Smooth muscle cell (in vitro differentiated cells): ENCODE results near the gene PRND. TPM values are rescaled to one million over a fixed set of nuclear protein-coding genes. Genes with fewer than 3 reads are reported as not detected.

Experiments used
- DNase-seq: peaks from one replicate; lab custom pipeline; 2025; ENCODE audit not compliant: unreplicated experiment; lab: John Stamatoyannopoulos, UW
- H2AFZ ChIP-seq: fragments of 200-600 bp; sonication (generic); 2 replicates; pipeline ENCODE4 v1.6.0; 2016; ENCODE audit warnings: antibody characterized with exemption, low read depth, mild to moderate bottlenecking
- H3F3A ChIP-seq: fragments of 200-600 bp; sonication (generic); 2 replicates; pipeline ENCODE4 v1.6.0; 2017; ENCODE audit warnings: antibody characterized with exemption, low read depth
- H3K27ac ChIP-seq: fragments of 200-600 bp; sonication (generic); 2 replicates; pipeline ENCODE4 v1.5.1; 2016; ENCODE audit warnings: low read depth, mild to moderate bottlenecking
- H3K27me3 ChIP-seq: fragments of 200-600 bp; sonication (generic); 2 replicates; pipeline ENCODE4 v1.6.1; 2016; ENCODE audit warnings: low read depth, mild to moderate bottlenecking
- H3K36me3 ChIP-seq: fragments of 200-600 bp; sonication (generic); 2 replicates; pipeline ENCODE4 v1.5.1; 2016; ENCODE audit warnings: low read depth
- H3K4me1 ChIP-seq: fragments of 200-600 bp; sonication (generic); 2 replicates; pipeline ENCODE4 v1.5.1; 2016; ENCODE audit warnings: low read depth
- H3K4me2 ChIP-seq: fragments of 200-600 bp; sonication (generic); 2 replicates; pipeline ENCODE4 v1.6.0; 2016; ENCODE audit warnings: mild to moderate bottlenecking
- H3K4me3 ChIP-seq: fragments of 200-600 bp; sonication (generic); 2 replicates; pipeline ENCODE4 v1.5.1; 2016; ENCODE audit warnings: mild to moderate bottlenecking
- H3K79me2 ChIP-seq: fragments of 200-600 bp; sonication (generic); 2 replicates; pipeline ENCODE4 v1.6.0; 2016; ENCODE audit warnings: low read depth, mild to moderate bottlenecking
- H3K9ac ChIP-seq: fragments of 200-600 bp; sonication (generic); 2 replicates; pipeline ENCODE4 v1.6.0; 2016; ENCODE audit warnings: low read depth
- H3K9me3 ChIP-seq: fragments of 200-600 bp; sonication (generic); replicated peaks from 2 replicates; pipeline ENCODE4 v1.5.1; 2016; ENCODE audit warnings: low read depth
- H4K20me1 ChIP-seq: fragments of 200-600 bp; sonication (generic); 2 replicates; pipeline ENCODE4 v1.6.0; 2016; ENCODE audit warnings: low read depth
- WGBS: methylation state at CpG from one replicate; pipeline ENCODE4 v1.1.7; 2016; ENCODE audit warnings: low lambda C conversion rate; 5-methylcytosine and 5-hydroxymethylcytosine counted together
- polyA plus RNA-seq: library from polyadenylated mRNA; unstranded; fragments of >200 nt; fragmentation: Nextera tagmentation; extraction: Ambion mirVana; gene quantifications from 2 replicates; pipeline ENCODE4 v1.2.1, GENCODE V29; 2016
- total RNA-seq: library from RNA; depleted of rRNA; stranded (reverse); fragments of >200 nt; gene quantifications from 2 replicates; pipeline ENCODE4 v1.2.3, GENCODE V29; 2014
- TF ChIP-seq, protein P1 (sequence below): fragments of 200-600 bp; sonication (generic); IDR thresholded peaks from 2 replicates; pipeline ENCODE4 v1.5.1; 2017; ENCODE audit warnings: borderline replicate concordance, mild to moderate bottlenecking, antibody characterized with exemption; ENCODE audit not compliant: insufficient read depth, poor library complexity, severe bottlenecking

Gene PRND
- total and polyA plus RNA-seq, 2 experiments from 2014 or later: not detected

DNA sequence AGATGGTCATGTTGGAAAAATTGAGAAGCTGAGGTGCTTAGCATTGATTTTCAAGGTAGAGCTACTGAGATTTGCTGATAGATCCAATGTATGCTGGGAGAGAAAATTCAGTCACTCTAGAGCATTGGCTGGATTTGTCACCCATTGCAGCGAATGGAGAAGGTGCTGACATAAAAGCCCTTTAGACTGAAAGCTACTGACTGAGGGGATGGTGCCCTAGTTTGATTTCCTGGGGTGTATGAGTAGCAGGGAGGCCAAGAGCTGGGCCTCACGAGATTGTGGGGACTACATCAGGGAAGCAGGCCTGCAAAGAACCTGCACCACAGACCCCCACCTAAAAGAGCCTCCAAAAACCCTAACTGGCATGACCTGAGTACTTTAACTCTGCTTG, 23.9 kb upstream of the PRND start:
- Histone ChIP-seq H3K4me1 (no peaks in the 10 kb centered on the region), H4K20me1 (peaks cover 72% of the 10 kb centered on the region), H3K27ac (no peak overlapping the region), H3K9ac (no peak overlapping the region), H3K27me3 (no peaks in the 10 kb centered on the region), H3K9me3 (no peaks in the 10 kb centered on the region), H3F3A (no peaks in the 10 kb centered on the region), H3K79me2 (peaks cover 52% of the 10 kb centered on the region), H3K36me3 (no peaks in the 10 kb centered on the region), H3K4me3 (no peak overlapping the region), H2AFZ (no peak overlapping the region), H3K4me2 (no peak overlapping the region)
- TF ChIP-seq, protein P1, sequence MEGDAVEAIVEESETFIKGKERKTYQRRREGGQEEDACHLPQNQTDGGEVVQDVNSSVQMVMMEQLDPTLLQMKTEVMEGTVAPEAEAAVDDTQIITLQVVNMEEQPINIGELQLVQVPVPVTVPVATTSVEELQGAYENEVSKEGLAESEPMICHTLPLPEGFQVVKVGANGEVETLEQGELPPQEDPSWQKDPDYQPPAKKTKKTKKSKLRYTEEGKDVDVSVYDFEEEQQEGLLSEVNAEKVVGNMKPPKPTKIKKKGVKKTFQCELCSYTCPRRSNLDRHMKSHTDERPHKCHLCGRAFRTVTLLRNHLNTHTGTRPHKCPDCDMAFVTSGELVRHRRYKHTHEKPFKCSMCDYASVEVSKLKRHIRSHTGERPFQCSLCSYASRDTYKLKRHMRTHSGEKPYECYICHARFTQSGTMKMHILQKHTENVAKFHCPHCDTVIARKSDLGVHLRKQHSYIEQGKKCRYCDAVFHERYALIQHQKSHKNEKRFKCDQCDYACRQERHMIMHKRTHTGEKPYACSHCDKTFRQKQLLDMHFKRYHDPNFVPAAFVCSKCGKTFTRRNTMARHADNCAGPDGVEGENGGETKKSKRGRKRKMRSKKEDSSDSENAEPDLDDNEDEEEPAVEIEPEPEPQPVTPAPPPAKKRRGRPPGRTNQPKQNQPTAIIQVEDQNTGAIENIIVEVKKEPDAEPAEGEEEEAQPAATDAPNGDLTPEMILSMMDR: no peak
- 93% methylated on average over 2 of the region's 2 CpGs for WGBS
- no peak for DNase-seq

- H3K36me3 ChIP-seq: no peaks in the 10 kb centered on the region
- no peak overlapping the region for H3K27ac ChIP-seq
- peaks cover 2% of the 10 kb centered on the region for H3K27me3 ChIP-seq
- H3K4me3 ChIP-seq: no peak overlapping the region
- no peak overlapping the region for H3K4me2 ChIP-seq
- no peak overlapping the region for H2AFZ ChIP-seq
- WGBS: 100% methylated on average over 8 of the region's 9 CpGs
- no peaks in the 10 kb centered on the region for H3K9me3 ChIP-seq
- DNase-seq: no peak
- H3K9ac ChIP-seq: no peak overlapping the region
- peaks cover 6% of the 10 kb centered on the region for H3K4me1 ChIP-seq
- H3F3A ChIP-seq: no peaks in the 10 kb centered on the region
- TF ChIP-seq, protein P1: no peak
- peaks cover 59% of the 10 kb centered on the region for H4K20me1 ChIP-seq
- peaks cover 38% of the 10 kb centered on the region for H3K79me2 ChIP-seq
Observed at GRCh38 chr20:4699216-4699615, 22.5 kb upstream of the PRND start.

DNA sequence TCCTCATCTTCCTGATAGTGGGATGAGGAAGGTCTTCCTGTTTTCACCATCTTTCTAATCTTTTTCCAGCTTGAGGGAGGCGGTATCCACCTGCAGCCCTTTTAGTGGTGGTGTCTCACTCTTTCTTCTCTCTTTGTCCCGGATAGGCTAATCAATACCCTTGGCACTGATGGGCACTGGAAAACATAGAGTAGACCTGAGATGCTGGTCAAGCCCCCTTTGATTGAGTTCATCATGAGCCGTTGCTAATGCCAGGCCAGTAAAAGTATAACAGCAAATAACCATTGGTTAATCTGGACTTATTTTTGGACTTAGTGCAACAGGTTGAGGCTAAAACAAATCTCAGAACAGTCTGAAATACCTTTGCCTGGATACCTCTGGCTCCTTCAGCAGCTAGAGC, 21.8 kb upstream of the PRND start:
- DNase-seq: no peak
- H3K9ac ChIP-seq: no peak overlapping the region
- H3K4me2 ChIP-seq: no peak overlapping the region
- no peaks in the 10 kb centered on the region for H3K9me3 ChIP-seq
- no peak overlapping the region for H3K27ac ChIP-seq
- H4K20me1 ChIP-seq: peaks cover 52% of the 10 kb centered on the region
- no peak overlapping the region for H3K4me3 ChIP-seq
- no peak overlapping the region for H2AFZ ChIP-seq
- H3K27me3 ChIP-seq: peaks cover 6% of the 10 kb centered on the region
- H3K4me1 ChIP-seq: peaks cover 6% of the 10 kb centered on the region
- peaks cover 31% of the 10 kb centered on the region for H3K79me2 ChIP-seq
- no peaks in the 10 kb centered on the region for H3K36me3 ChIP-seq
- H3F3A ChIP-seq: no peaks in the 10 kb centered on the region
- 99% methylated on average over 3 of the region's 3 CpGs for WGBS
- TF ChIP-seq, protein P1: no peak

GRCh38 chr20:4702562-4703280, 19.0 kb upstream of the PRND start:
- Histone ChIP-seq H2AFZ (no peak overlapping the region), H4K20me1 (peaks cover 25% of the 10 kb centered on the region), H3K27ac (no peak overlapping the region), H3K9me3 (no peaks in the 10 kb centered on the region), H3K4me1 (peaks cover 6% of the 10 kb centered on the region), H3K36me3 (no peaks in the 10 kb centered on the region), H3K79me2 (peaks cover 3% of the 10 kb centered on the region), H3K4me3 (no peak overlapping the region), H3K27me3 (peaks cover 6% of the 10 kb centered on the region), H3K9ac (no peak overlapping the region), H3K4me2 (no peak overlapping the region), H3F3A (no peaks in the 10 kb centered on the region)
- WGBS: 81% methylated on average over 7 of the region's 7 CpGs
- TF ChIP-seq, protein P1: no peak
- no peak for DNase-seq
